ENCODE data around the gene TRIM40. TPM values are rescaled to one million over a fixed set of nuclear protein-coding genes. Genes with fewer than 3 reads are reported as not detected.
"Not testable (repeated sequence)": the region's sequence is repeated elsewhere in the genome, so short reads cannot be mapped to it uniquely, and the experiment has no call there.

TRIM40 gene
- total RNA-seq, 1 donor from 2014 or later: not detected

GRCh38 chr6:30163918-30164654 lies 28.1 kb downstream of the TRIM40 start:
- DNase-seq: no peak

GRCh38 chr6:30164714-30165113 lies 28.8 kb downstream of the TRIM40 start:
- DNase-seq: no peak

- DNase-seq: not testable (repeated sequence)
Observed at GRCh38 chr6:30165238-30165637, 29.3 kb downstream of the TRIM40 start.

GRCh38 chr6:30167101-30167500 lies 31.2 kb downstream of the TRIM40 start:
- no peak for DNase-seq

GRCh38 chr6:30168741-30169140 lies 32.8 kb downstream of the TRIM40 start:
- no peak for DNase-seq

- DNase-seq: no peak
Observed at GRCh38 chr6:30169658-30170614, 34.0 kb downstream of the TRIM40 start.

GRCh38 chr6:30171677-30172471 lies 35.9 kb downstream of the TRIM40 start:
- no peak for DNase-seq

GRCh38 chr6:30172681-30173080 lies 36.7 kb downstream of the TRIM40 start:
- DNase-seq: no peak

- DNase-seq: no peak
Observed at GRCh38 chr6:30175765-30176164, 39.8 kb downstream of the TRIM40 start.

- DNase-seq: no peak
Observed at GRCh38 chr6:30178837-30179236, 42.9 kb downstream of the TRIM40 start.

GRCh38 chr6:30180145-30180544 lies 44.2 kb downstream of the TRIM40 start:
- DNase-seq: no peak

- no peak for DNase-seq
Observed at GRCh38 chr6:30184417-30185031, 48.6 kb downstream of the TRIM40 start.

GRCh38 chr6:30185846-30186484 lies 50.0 kb downstream of the TRIM40 start:
- no peak for DNase-seq

- DNase-seq: no peak
Observed at GRCh38 chr6:30188541-30188940, 52.6 kb downstream of the TRIM40 start.

- no peak for DNase-seq
Observed at GRCh38 chr6:30192076-30192475, 56.1 kb downstream of the TRIM40 start.

GRCh38 chr6:30194797-30195690 lies 59.1 kb downstream of the TRIM40 start:
- no peak for DNase-seq

- no peak for DNase-seq
Observed at GRCh38 chr6:30195951-30196350, 60.0 kb downstream of the TRIM40 start.

GRCh38 chr6:30196376-30196775 lies 60.4 kb downstream of the TRIM40 start:
- DNase-seq: no peak
